Hematopoietic multipotent progenitor cell treated with erythropoietin and hydrocortisone succinate and interleukin-3 and kit ligand, for 6 days (in vitro differentiated cells): ENCODE data around the gene APLP2.
A peak's percentile ranks its signal among the peaks of the same experiment; 100 is the strongest.
"Not testable (repeated sequence)": the region's sequence is repeated elsewhere in the genome, so short reads cannot be mapped to it uniquely, and the experiment has no call there.

Source experiments
- DNase-seq: peaks from one replicate; pipeline ENCODE4 v3.0.0-alpha.2; 2015

Gene APLP2

DNA sequence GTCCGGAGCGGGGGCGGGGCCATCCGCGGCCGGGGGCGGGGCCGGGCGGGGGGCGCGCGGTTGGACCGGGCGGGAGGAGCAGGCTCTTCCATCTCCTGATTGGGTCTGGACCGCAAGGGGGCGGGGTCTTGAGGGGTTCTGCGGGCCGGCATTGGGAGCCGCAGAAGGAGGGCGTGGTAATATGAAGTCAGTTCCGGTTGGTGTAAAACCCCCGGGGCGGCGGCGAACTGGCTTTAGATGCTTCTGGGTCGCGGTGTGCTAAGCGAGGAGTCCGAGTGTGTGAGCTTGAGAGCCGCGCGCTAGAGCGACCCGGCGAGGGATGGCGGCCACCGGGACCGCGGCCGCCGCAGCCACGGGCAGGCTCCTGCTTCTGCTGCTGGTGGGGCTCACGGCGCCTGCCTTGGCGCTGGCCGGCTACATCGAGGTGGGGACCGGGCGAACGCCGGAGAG, at the start of gene APLP2:
APLP2 (plus strand) TSS at position 236 of the 450 bp plus-strand sequence; CDS start at position 320, 84 bp downstream.
- DNase-seq, result peak; percentile 100

DNA sequence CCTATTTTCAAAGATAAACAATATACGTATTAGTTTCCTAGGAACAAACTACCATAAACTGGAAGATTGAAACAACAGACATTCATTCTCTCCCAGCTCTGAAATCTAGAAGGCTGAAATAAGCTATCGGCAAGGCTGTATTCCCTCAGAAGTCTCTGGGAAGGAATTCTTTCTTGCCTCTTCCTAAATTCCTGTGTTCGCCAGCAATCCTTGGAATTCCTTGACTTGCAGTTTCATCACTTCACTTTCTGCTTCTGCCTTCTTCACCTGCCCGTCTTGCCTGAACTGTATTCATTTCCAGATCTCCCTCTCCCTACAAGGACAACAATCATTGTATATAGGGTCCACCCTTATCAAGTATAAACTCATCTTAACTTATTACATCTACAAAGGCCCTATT, 49.4 kb upstream of the APLP2 start:
- no peak for DNase-seq

DNA sequence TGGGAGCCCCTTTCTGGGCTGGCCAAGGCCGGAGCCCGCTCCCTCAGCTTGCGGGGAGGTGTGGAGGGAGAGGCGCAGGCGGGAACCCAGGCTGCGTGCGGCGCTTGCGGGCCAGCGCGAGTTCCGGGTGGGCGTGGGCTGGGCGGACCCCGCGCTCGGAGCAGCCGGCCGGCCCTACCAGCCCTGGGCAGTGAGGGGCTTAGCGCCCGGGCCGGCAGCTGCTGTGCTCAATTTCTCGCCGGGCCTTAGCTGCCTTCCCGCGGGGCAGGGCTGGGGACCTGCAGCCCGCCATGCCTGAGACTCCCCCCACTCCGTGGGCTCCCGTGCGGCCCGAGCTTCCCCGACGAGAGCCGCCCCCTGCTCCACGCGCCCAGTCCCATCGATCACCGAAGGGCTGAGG, 48.1 kb upstream of the APLP2 start:
- DNase-seq, result not testable (repeated sequence)

DNA sequence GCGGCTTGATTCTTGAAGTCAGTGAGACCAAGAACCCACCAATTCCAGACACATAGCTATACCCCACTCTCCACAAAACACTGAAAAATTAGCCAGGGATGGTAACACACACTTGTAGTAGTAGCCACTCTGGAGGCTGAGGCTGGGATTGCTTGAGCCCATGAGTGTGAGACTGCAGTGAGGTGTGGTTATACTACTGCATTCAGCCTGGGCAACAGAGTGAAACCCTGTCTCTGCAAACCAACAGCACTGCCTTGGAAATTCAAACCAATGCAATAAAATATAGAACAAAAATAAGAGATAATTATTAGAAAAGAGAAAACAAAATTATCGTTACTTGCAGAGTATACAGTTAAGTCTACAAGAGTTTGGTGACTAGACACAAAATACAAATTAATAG, 46.9 kb upstream of the APLP2 start:
- no peak for DNase-seq

DNA sequence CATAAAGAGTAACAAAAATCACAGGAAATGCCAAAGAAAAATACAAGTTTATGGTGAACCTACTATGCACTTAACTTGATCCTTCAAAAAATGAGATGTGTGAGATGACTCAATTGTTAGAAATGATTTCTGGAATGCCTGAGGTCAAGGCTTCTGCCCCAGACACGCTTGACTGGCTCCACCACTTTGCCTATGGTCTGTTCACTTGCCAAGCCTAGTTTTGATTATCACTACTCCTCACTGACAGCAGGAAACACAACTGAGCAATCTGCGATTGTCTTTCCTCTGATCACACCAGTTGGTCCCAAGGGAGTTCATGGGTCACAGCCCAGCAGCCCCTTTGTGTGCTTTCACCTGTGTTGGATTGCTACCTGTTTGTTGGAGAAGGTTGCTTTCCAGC, 46.5 kb upstream of the APLP2 start:
- DNase-seq, result no peak

DNA sequence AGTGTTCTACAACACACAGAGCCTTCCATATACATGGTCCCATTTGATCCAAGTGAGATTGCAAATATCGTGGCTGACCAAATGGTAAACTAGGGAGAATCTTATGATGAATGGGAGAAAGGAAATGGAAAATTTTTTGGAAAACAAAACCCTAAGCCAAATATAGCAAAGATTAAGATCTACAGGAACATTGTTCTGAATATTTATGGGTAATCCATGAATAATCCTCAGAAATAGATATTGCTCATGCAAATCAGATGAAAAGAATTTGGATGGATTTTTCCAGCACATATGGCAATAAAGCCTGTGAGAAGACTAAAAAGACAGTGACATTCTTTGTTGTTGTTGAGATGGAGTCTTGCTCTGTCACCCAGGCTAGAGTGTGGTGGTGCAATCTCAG, 45.3 kb upstream of the APLP2 start:
- DNase-seq, result no peak

DNA sequence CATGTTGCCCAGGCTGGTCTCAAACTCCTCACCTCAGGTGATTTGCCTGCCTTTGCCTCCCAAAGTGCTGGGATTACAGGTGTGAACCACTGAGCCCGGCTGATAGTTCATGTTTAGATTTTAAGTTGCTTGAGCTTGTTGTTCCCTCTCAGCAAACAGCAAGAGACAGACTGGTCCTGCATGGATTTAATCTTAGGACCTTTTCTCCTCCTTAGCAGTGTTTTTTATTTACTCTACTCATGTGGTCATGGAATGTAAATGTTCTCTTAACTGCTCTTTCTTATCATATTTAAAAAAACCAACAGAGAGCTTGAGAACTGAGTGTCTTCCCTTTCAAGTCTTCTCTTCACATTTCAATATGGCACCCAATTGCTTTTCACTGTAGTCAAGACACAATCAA, 44.3 kb upstream of the APLP2 start:
- no peak for DNase-seq

DNA sequence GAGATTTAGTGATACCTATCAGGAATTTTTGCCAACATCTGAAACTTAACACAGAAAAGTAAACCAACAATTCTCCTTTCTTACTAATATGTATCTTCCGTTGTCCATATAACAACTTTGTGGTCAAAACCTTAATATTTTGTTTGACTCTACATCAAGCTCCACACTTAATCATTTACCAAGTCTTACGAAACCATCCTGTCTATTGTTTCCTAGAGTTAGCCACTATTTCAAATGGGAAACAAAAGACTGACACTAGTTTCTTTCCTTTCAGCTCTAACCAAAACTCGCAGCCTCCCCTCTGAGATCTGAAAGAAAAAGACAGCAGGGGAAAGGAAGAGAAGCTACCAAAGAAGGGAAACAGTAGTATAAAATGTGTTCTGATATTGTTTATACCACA, 40.6 kb upstream of the APLP2 start:
- no peak for DNase-seq

DNA sequence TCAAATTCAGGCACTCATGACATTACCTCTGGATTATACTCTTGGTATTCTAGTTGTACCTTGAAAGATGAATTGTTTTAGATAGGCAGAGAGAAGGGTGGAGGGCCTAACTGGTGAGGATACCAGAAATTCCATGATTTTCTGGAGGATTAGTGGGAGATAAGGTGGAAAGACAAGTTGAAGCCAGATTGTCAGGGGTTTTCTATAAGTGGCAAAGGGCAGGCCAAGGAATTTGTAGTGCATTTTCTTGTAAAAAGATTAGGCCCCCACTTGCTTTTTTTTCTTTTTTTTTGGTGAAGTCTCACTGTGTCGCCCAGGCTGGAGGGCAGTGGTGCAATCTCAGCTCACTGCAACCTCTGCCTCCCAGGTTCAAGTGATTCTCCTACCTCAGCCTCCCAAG, 38.6 kb upstream of the APLP2 start:
- no peak for DNase-seq

DNA sequence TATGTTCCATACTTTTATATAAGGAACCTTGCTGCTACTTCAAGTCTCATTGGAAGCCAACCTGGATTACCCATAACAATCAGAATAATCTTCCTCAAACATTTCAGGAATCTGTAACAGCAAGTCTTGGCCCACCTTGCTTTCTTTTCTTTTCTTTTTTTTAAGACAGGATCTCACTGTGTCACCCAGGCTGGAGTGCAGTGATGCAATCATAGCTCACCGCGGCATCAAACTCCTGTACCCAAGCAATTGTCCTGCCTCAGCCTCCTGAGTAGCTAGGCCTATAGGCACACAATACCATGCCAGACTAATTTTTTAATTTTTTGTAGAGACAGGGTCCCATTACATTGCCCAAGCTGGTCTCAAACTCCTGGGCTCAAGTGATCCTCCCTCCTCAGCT, 37.7 kb upstream of the APLP2 start:
- DNase-seq, result no peak

DNA sequence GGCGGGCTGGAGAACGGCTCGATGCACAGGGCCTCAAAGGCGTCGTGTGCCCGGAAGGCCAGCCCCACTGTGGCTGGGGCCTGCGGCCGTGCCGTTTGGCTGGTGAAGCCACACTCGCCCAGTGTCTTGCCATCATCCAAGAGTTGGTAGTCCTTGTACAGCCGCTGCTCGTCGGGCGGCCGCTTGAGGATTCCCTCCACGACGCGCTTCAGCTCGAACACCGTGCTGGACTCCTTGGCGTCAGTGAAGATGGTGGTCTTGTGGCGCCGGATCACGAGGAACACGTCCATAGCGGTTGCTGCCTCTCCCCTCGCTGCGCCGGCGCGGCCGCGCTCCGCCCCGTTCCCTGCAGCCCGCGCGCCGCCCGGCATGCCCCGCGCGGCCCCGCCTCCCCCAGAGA, 36.8 kb upstream of the APLP2 start:
- DNase-seq, result no peak

DNA sequence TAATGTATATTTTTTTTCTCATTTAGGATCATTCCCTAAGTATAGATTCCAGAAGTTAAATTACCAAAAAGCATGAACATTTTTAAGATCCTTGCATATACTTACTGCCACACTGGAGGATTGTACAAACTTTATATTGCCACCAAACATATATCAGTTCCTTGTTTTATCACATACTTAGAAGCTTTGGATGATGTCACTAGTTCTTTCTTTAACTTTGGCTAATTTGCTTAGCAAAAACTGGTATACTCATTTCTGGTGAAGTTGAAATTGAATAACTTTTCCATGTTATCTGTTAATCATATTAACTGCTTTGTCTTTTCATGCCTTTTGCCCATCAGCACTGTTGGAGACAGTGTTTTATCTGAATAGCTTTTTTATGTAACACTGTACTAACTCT, 35.5 kb upstream of the APLP2 start:
- no peak for DNase-seq

DNA sequence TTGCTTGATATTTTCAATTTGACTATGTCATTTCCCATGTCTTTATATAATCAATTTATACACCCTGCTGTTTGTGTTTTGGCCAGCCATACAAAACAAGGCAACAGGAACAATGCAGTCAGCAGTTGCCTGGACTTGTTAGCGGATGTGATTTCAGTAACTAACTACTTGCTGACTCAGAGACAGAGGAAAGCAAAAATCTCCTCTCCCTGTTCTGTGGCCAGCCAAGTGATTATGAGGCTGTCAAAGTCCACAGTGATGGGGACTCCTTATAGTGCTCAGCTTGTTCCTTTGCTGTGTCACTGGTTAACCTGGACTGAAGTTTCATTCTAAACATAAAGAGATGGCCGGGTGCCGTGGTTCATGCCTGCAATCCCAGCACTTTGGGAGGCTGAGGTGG, 32.6 kb upstream of the APLP2 start:
- no peak for DNase-seq

DNA sequence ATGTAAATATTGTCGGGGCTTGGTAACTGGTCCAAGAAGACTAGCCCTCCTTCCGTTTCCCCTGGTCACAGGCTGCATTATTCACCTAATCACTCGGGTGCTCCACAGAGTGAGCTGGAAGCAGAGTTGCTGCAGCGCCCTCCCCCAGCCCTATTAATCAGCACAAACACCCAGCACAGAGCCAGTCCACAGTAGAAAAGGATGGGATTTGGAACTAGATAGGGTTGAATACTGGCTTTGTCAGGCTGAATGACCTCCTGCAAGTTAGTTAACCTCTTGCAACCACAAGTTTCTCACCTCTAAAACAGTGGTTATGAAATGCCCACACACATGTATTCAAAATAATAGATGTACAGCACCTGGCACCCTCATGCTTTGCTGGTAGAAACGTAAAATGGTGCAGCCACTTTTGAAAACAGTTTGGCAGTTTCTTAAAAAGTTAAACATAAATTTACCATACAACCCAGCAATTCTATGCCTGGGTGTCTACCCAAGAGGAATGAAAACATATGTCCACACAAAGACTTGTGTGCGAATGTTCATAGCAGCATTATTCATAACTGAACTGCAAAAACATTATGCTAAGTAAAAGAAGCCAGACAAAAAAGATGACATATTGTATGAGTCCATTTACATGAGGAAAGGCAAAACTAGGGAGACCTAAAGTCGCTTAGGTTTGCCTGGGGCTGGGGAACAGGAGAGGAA, 31.7 kb upstream of the APLP2 start:
- no peak for DNase-seq

DNA sequence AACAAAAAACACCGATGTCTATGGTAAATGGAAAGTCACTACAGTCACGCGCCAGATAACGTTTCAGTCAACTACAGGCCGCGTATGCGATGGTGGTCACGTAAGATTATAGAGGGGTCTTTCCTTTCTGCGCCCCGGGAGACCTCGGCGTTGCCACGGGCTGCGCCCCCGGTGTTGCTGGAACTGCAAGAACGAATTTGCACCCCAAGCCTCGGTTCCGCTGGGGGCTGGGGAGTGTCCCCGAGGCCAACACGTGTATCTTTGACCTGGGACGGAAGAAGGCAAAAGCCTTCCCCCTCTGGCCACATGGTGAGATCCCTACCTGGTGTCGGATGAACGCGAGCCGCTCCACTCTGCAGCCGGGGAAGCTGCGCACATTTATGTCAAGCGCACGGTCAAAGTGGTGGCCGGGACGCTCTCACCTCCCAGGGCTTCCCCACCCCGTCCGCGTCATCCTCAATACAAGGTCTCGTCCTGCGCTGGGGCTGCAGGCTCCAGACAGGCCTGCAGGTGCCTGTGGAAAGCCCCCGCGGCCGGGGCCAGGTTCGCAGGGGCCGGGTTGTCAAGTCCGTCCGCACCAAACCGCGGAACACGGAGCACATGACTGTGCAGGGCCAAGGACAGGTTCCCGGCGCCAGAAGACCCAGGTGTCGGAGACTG, 29.3 kb upstream of the APLP2 start:
- DNase-seq, result no peak

DNA sequence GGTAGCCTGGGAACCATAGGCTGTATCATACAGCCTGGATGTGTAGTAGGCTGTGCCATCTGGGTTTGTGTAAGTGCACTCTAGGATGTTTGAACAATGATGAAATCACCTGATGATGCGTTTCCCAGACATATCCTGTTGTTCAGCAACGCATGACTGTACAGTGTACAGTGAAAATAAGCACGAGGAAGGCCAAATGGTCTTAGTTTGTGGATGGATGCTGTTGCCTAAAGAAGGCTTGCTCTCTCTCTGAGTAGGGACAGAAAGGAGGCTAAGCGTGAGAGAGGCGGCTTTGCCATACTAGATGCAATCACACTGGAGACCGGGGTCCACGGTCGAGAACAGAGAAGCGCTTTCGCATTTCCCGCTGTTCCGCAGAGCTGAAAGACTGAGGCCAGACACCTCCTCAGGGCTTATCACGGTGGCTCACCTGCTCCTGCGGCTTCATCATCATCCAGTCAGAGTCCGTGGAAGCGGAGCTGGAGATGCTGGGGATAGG, 27.6 kb upstream of the APLP2 start:
- no peak for DNase-seq

DNA sequence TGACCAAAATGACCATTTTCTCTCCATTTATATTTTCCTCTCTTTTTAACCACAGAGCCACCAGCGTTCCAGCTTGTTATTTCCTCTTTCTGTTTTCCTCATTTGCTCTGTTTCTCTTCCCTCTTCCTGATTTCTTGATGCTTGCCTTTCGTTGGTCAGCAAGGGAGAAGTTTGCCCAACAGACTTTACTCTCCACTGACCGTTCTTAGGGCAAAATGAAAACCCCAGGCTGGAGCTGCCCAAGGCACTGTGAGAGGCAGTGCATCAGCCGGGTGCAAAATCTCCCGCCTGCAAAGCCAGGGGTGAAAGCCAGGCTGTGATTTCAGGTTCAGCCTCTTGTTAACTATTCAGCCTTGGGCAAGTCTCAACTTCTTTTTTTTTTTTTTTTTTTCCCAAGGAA, 26.1 kb upstream of the APLP2 start:
- no peak for DNase-seq

DNA sequence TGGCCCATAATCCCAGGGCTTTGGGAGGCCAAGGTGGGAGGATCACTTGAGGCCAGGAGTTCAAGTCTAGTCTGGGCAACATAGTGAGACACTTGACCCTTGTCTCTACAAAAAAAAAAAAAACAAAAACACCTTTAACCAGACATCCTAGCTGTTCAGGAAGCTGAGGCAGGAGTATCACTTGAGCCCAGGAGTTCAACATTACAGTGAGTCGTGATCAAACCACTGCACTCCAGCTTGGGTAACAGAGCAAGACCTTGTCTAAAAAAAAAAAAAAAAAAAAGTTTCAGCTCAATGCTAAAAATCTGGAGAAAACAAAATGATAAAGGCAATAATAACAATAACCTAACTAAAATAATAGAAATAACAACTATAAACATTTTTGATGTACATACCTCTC, 22.6 kb upstream of the APLP2 start:
- DNase-seq, result no peak

DNA sequence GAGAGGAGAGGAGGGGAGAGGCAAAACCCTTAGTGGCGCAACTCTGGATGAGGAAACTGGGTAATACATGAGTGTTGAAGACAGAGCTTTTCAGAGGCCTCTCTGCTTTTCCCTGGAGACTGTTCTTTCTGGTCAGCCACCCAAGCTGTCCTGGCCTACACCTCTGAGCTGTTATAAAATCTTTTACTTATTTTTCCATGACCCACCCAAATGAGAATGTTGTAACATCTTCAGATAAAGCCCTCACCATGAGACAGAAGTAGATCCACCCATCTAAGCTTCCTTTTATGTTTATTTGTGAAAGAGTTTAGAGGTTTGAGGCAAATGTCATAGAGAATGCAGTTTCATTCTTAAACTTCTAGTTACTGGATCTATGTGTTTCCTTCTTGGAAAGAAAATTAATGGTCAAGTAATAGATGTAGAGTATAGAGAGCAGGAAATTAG, 20.3 kb upstream of the APLP2 start:
- peak; percentile 36 for DNase-seq

DNA sequence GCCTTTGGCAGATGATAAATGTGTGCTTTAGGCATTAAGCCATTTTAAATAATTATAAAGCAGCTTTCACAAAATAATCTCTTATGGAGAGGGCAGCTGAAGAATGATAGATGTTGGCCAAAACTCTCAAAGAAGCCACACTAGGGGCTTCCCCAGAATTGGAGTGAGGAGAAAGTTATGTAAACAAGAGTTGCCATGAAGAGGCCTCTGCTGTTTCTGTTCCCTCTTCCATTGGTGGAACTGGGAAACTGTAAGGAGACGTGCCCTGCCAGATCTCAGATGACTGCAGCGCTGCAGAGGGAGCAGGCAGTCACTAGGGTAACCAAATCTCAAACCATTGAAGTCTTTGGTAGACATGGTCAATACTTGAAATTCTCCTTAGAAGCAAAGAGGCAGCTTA, 19.4 kb upstream of the APLP2 start:
- no peak for DNase-seq

DNA sequence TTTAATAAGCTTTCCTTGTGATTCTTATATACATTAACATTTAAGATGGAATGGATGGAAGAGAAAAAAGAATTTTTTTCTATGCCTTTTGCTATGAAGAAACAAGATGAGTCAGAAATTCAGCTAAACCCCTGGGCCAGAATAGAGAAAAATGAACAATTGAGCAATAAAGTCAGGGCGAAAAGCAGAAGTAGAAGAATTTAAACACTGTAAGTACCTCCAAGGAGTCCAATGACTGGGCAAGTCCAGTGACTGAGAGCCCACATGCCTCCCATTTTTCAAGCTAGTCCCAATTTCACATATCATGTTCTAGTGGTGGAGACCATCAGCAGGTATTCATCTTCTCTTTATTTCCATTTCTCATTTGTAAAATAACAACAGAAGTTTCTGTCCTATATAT, 18.6 kb upstream of the APLP2 start:
- peak; percentile 66 for DNase-seq

DNA sequence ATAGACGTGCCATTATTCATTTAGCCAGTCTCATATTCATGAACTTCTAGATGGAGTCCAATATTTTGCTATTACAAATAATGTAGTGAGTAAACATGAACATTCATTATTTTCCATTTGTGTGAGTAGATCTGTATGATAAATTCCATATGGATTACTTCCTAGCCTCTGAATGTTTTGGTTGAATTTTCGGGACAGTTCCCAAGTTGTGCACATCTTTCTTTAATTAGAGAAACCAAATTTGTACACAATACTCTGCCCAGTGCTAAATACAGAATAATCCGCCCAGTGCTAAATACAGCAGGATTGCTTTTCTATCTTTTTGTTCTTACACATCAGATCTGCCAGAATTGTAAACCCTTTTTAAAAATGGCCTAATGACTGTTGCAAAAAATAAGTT, 17.1 kb upstream of the APLP2 start:
- no peak for DNase-seq

DNA sequence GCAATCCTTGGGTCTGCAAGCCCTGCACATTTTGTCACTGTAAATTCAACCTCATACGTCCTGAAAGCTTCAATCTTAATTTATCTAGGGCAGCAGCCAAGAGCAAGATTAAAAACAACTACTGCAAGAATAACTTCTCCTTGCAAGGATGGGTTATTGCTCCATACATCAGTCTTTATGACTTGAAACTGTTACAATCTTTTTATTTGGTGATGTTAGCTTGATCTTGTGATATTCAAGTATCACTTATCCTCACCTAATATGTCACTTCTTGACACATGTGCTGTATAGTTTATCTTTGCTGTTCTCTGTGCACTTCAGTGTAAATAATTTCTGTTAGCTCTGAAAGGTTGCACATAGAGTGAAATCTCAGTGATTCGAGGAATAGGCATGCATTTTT, 14.7 kb upstream of the APLP2 start:
- DNase-seq, result no peak

DNA sequence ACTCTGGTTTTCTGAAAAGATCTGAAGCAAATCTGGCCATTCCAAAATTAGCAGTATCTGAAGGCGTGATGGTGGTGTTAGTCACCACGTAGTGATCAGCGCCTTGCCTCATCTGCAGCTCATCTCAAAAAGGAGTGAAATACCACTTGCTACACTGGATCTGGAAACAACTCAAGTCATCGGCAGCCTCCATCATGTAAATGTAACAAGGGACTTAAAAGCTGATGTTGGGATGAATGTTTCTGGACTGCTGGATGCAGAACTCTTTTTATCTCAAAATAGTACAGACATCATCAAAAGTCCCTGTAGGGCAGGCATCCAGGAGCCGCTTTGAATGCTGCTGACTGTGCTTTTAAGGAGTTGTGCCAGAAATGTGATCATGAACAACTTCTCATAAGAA, 14.1 kb upstream of the APLP2 start:
- no peak for DNase-seq

DNA sequence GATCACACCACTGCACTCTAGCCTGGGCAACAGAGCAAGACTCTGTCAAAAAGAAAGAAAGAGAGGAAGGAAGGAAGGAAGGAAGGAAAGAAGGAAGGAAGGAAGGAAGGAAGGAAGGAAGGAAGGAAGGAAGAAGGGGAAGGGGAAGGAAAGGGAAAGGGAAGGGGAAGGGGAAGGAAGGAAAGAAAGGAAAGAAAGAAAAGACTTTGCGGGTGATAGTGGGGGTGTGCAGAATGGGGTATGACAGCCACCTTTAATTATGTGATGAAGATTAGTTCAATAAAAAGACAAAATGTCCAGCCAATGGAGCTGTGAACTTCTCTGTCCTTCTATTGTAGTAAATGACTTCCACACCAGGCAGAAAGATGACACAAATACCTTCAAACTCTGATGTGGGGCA, 8.7 kb upstream of the APLP2 start:
- no peak for DNase-seq
